Vagina (tissue), 2 donors: ENCODE measurements around the gene DOP1A.

Experiments
- POLR2A ChIP-seq, 2 donors: fragments of 450-650 bp; IDR thresholded peaks; one replicate each; pipeline ENCODE4 v1.6.1; 2017; ENCODE audit warnings: antibody characterized with exemption in 2 of 2, mild to moderate bottlenecking in 2 of 2, moderate library complexity in 2 of 2
- POLR2AphosphoS5 ChIP-seq, 2 donors: sonication (generic); formaldehyde crosslinking; IDR thresholded peaks; one replicate each; pipeline ENCODE4 v1.9.0; 2017; ENCODE audit warnings: antibody characterized with exemption in 2 of 2, mild to moderate bottlenecking in 2 of 2, low read depth in 1 of 2; ENCODE audit not compliant: insufficient read depth in 1 of 2
- TF ChIP-seq, protein P1 (sequence below), 3 experiments: fragments of 450-650 bp in 2 of 3; fragments of 200-600 bp in 1 of 3; sonication (generic) in 1 of 3; IDR thresholded peaks; one replicate each; pipeline ENCODE4 v1.5.1; 2017 to 2019; ENCODE audit warnings: antibody characterized with exemption in 3 of 3, mild to moderate bottlenecking in 2 of 3, moderate library complexity in 2 of 3

- TF ChIP-seq, protein P1, sequence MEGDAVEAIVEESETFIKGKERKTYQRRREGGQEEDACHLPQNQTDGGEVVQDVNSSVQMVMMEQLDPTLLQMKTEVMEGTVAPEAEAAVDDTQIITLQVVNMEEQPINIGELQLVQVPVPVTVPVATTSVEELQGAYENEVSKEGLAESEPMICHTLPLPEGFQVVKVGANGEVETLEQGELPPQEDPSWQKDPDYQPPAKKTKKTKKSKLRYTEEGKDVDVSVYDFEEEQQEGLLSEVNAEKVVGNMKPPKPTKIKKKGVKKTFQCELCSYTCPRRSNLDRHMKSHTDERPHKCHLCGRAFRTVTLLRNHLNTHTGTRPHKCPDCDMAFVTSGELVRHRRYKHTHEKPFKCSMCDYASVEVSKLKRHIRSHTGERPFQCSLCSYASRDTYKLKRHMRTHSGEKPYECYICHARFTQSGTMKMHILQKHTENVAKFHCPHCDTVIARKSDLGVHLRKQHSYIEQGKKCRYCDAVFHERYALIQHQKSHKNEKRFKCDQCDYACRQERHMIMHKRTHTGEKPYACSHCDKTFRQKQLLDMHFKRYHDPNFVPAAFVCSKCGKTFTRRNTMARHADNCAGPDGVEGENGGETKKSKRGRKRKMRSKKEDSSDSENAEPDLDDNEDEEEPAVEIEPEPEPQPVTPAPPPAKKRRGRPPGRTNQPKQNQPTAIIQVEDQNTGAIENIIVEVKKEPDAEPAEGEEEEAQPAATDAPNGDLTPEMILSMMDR (IDR thresholded peaks at IDR 0.05), result no peak
- TF ChIP-seq POLR2A (IDR thresholded peaks at IDR 0.05) (no peak), POLR2AphosphoS5 (IDR thresholded peaks at IDR 0.05; ENCODE audit: insufficient read depth in 1 of 2, low read depth in 1 of 2) (no peak)
Measured at GRCh38 chr6:83108378-83108777, 40.9 kb downstream of the DOP1A start.
